ENCODE measurements around the gene SDHB.

The SDHB gene

GRCh38 chr1:17043676-17044075 lies 10.2 kb downstream of the SDHB start:
- no peak for DNase-seq

- DNase-seq: no peak
These were observed 13.7 kb downstream of the SDHB start for GRCh38 chr1:17040135-17040534.

GRCh38 chr1:17039522-17039921 lies 14.3 kb downstream of the SDHB start:
- no peak for DNase-seq

DNA sequence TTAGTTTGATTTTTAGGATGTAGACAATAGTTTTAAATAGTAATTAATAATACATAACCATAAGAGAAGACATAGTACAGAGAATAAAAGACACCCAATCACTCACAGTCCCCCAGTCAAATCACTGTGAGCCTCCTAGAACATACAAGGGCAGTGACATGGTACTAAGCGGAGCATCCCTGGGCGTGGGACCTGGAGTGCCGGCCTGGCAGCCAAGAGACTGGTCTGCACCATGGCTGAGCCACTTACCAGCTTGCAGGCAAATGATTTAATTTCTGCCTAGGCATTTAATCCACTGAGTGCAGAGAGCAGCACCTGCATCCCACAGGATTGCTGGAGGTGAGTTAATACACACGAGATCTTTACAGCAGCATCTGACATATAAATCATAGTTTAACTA lies 20.4 kb downstream of the SDHB start:
- DNase-seq: no peak

DNA sequence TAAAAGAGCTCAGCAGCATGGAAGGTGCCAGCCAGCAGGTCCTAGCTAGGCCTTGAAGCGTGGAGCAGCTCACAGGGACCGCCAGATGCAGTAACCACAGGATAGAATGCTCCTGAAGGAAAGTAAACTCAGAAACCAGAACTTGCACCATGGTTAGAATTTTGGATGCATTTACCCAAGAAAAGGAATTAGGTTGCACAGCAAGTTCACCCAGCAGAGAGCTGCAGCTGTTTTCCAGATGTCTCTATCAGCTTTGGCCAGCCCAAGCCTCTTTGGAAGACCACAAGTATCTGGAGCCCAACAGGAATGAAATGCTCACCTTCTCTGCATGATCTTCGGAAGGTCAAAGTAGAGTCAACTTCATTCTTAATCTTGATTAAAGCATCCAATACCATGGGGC lies 21.1 kb downstream of the SDHB start:
- DNase-seq: no peak

DNA sequence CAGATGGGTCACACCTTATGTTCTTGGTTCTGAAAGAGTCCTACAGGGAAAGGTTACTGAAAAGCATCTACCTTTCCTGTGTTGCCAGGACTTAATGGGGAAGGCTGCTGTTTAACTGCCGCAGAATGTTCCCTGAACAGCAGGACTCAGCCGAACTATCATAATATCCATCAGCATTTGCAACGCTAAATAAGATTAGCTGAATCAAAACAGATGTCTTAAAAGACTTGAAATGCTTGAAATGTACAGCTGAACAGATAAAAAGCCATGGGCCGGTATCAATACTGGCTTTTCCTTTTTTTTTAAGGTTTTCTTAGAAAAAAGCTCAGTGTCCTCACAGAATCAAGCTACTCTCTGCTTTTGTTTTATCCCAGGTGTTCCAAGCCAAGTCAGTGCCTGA lies 22.4 kb downstream of the SDHB start:
- DNase-seq: no peak

DNA sequence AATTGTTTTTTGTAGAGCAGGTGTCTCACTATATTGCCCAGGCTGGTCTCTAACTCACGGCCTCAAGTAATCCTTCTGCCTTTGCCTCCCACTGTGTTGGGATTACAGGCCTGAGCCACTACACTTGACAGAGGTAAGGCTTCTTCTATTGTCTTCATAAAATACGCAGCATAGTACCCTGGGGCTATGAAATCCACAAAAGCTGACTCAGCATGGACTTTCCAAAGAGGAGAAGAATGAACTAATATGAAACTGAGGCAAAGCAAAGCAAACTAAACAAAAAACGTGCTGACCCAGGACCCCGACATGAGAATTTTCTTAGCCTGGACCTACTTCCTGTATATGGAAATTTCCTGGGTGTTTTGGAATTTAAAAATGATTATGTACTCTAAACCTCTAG lies 23.6 kb downstream of the SDHB start:
- DNase-seq: no peak

DNA sequence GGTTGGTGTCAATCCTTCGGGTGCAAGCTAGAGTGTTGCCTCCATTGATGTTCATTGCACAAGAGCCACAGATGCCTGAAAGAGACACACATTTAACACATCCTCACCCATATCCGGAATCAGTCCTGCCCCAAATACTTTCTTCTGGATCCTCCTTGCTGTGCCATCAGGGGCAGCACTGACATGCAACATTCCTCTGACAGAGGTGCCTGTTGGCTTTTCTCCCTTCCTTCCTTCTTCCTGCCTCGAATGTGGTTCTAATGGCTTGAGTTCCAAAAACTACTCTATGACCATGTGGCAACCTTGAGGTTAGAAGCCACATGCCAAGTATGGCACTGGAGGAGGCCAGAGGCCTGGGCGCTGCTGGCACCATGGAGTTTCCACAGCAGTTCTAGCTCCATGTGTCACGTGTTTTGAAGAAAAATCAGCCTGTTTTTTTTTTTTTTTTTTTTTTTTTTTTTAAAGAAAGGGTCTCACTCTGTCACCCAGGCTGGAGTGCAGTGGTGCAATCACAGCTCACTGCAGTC lies 25.1 kb downstream of the SDHB start:
- no peak for DNase-seq

DNA sequence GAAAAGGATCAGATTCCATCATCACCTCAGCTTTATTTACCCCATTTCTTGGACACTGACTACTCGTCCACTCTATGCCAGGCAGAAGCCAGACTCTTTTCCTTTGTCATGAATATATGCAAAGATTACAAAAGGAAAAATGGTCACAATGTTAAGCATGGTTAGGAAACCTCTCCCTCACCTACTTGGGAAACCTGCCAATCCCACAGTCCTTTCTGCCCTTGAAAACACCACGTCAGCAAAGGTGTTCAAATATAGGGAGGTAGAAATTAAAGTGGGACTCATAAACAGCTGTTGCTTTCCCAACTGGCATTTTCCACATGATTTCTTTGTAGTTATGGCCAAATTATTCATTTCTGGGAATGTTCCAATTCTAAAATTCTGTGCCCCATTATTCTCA lies 25.9 kb downstream of the SDHB start:
- no peak for DNase-seq

DNA sequence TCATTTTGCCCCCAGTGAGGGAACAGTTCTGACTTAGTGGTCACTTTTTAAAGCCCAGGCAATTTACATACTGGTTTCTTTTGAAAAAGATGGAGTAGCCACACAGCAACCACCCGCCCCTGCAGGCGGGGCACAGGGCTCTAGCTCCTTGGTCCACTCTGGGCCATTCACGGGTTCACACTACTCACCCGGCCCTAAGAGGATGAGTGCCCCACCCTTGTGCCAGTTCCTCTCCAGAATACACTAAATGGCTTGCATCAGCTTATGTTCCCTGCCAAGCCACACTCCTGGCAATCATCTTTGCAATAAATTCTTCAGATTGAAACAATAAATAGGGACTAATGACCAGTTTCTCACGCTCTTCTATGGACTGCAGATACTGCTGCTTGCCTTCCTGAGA lies 26.4 kb downstream of the SDHB start:
- no peak for DNase-seq

DNA sequence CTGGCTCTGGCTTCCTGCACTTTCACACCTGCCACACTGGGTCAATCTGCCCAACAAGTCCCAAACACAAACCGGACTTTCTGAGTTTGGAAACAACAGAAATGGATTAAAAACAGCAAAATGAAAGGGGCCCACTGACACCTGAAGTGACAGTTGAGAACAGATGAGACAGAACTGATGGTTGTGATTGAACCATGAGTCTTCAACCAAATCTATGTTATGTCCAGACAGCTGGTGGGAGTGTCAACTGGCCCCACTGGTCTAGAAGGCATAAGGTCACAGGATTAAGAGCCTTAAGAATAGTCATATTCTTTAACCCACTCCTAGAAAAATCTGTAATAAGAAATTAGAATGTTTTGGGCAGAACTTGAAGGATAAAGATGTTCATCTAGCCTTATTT lies 29.1 kb downstream of the SDHB start:
- no peak for DNase-seq

GRCh38 chr1:17023573-17023972 lies 30.3 kb downstream of the SDHB start:
- DNase-seq: no peak

GRCh38 chr1:17023102-17023501 lies 30.7 kb downstream of the SDHB start:
- peak; percentile 31 for DNase-seq

- no peak for DNase-seq
These were observed 31.9 kb downstream of the SDHB start for GRCh38 chr1:17021896-17022295.

DNA sequence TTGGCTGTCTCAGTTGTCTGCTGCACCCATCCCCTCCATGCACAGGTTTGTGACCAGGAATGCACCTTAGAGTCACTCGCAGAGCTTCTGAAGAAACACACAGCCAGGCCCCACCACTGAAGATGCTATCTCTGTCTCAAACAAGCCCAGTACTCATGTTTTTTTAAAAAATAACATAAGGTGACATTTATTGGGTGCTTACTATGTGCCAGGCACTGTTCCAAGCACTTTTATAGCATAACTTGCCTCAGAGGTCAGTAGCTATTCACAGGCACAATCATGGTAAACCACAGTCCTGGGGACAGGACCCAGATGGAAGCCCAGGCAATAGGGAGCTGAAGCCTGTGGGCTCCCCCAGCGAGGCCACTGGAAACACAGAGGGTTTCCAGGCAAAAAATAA lies 33.3 kb downstream of the SDHB start:
- no peak for DNase-seq

DNA sequence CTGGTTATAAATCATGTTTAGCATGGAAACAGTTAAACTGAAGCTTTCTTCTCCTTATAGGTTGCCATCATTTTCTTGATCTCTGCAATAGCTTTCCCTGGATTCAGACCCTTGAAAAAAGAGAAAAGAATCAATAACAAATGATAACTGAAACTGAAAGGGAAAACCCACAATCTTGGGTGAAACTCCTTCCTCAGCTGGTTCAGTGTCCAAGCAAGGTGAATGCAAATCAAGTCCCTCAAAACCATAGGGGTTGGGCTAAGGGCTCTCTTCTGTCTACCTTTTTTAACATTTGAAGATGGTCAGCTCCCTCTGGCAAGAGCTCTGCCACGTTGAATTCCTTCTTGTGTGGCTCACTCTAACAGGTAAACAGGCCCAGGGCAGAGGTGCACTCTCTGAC lies 35.0 kb downstream of the SDHB start:
- no peak for DNase-seq

- no peak for DNase-seq
These were observed 36.4 kb downstream of the SDHB start for GRCh38 chr1:17017435-17017834.

- no peak for DNase-seq
These were observed 37.5 kb downstream of the SDHB start for GRCh38 chr1:17016317-17016661.

DNA sequence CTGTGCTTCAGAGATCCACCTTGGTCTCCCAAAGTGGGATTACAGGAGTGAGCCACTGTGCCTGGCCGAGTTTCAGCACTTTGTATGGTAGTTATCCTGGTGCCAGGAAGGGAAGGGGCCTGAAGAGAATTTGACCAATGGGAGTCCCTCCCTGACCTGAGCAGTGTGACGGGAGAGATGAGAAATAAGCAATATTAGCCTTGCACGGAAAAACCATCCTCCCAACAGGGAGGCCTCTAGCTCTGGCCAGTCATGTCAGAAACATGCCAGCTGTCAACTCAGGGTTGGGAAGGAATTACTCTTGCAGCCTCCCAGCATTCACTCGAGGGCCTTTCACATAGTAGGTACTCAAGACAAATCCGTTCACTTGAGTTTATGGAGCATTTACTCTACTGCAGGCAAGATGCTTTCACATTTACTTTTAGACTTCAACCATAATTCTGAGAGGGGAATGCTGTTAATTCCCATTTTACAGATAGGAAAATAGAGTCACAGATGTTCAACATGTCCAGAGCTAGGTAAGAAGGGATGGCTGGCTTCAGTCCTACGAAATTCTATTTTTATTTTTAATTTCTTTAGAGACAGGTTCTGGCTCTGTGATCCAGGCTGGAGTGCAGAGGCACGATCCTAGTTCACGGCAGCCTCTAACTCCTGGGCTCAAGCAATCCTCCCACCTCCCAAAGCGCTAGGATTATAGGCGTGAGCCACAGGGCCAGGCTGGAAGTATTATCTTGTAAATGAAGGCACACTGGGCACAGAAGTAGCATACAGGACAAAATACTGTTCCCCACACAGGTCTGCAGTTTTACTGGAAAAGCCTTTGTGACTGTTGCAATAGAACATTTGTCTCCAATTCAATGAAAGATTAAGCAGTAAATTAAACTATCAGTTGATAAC lies 38.9 kb downstream of the SDHB start:
- no peak for DNase-seq

DNA sequence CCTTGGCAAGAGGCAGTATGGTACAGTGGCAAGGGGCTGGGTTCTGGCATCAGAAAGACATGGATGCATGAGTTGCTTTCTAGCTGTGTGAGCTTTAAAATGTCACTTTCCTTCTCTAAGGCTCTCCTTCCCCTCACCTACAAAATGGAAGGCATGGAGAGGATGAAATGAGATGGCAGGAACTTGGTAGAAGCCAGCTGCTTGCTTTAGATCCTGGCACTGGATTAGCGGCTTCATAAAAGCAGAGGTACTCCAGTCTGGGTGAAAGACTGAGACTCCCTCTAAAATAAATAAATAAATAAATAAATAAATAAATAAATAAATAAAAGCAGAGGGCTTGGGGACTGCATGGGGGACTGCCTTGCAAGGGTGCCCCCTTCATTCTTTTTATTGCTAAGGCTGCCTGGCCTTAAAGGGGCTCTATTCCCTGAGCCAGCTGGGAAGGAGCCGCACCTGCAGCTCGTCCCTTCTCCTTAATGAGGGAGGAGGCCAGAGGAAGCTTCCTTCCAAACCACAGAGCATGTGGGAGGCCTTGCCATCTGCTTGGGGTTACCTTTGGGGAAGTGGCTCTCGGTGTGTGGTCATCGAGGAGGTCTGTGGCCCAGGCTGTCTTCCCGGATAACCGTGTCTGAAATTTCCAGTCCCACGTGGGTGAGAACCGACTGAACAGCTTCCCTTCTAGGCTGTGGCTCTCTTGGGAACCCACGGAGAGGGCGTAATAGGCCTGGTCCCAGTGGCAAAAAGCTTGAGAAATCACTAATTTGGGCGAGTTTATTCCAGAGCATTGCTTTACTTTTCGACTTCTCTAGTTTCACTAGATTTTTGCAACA lies 40.1 kb downstream of the SDHB start:
- peak; percentile 63 for DNase-seq

DNA sequence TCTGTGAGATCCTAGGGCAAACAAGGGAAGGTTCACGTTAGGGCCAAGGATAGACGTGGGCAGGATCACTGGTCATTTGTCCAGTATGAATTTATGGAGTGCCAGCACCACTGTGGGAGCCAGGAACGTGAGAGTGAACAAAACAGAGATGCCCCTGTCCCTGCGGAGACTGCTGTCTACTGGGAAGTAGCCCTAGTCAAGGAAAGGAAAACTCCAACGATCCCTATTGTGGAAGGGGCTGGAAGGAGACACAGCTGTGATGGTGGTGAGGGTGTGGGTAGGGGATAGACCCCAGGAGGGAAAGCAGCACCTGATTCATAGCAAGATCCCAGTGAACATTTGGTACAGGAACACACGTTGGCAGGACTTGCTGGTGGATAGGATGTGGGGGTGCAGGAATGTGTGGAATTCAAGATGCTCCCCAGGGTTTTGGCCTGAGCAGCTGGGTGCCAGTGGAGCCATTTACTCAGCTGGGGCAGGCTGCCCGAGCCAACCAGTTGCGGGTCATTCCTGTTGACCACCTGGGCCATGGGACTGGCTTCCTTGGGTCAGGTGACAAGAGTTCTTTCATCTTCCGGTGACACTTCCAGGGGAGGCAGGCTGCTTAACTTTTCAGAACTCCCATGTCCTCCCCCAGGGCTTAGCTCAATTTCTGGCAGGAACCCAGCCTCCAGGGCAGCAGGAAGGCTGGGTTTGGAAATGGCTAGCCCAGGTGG lies 40.9 kb downstream of the SDHB start:
- DNase-seq: no peak

DNA sequence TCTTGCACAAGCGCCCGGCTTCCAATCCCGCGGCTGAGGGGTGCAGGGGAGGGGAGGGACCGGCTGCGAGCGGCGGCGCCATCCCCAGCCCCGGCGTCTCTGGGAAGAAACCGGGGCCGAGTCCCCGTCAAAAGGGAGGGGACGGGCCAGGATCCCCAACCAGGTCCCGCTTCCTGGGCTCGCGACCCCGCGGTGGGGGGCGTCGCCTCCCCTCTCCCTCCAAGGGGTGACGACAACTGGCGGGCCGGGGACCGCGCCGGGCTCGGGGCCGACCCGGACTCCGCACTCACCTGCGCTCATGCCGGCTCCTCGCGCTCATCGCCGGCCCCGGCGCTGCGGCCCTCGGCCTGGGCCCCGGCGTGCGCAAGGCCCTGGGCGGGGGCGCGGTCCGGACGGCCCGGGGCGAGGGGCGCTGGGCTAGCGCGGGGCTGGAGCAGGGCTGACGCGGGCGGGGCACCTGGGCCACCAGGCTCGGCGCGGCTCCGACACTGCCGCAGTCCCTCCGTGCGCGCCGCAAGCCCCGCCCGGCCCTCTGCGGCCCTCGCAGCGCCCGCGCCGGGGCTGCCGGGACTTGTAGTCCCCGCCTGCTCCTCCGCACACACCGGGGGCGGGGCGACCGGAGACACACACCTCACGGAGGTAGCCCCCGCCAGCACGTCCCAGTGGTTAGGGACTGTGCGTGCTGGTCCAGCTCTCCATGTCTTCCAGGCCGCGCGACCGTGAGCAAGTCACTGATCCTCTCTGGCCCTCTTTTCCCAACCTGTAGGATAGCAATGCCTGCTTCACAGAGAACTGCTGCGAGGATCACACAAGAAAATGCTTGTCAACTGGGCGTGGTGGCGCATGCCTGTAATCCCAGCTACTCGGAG lies 42.2 kb downstream of the SDHB start, which contains the start of gene ATP13A2:
Gene ATP13A2 (minus strand): TSS at position 490 of the 869 bp plus-strand sequence. CDS start 190 bp downstream, at position 300.
- peak; percentile 58 for DNase-seq
